K562 (cell line): ENCODE data around the gene LGALS3. TPM values are rescaled to one million over a fixed set of nuclear protein-coding genes. Genes with fewer than 3 reads are reported as not detected.
A peak's percentile ranks its signal among the peaks of the same experiment; 100 is the strongest.

Experiments used
- ARID4B ChIP-seq: sonication (generic); formaldehyde crosslinking; IDR thresholded peaks from 2 replicates; pipeline ENCODE4 v1.8.0; 2022; ENCODE audit warnings: mild to moderate bottlenecking, missing genetic modification reagents
- BCOR ChIP-seq: fragments of 450-650 bp; IDR thresholded peaks from 2 replicates; pipeline ENCODE4 v1.6.1; 2016
- DIDO1 ChIP-seq: fragments of 450-650 bp; IDR thresholded peaks from 2 replicates; pipeline ENCODE4 v1.6.1; 2016; ENCODE audit warnings: low read depth, missing biosample characterization, missing genetic modification characterization
- FOXK1 ChIP-seq: sonication (generic); formaldehyde crosslinking; IDR thresholded peaks from 2 replicates; pipeline ENCODE4 v1.8.0; 2022; ENCODE audit warnings: missing genetic modification reagents, mild to moderate bottlenecking, borderline replicate concordance
- HMGXB4 ChIP-seq: sonication (generic); formaldehyde crosslinking; IDR thresholded peaks from 2 replicates; pipeline ENCODE4 v1.8.1; 2023; ENCODE audit warnings: mild to moderate bottlenecking, missing genetic modification reagents
- MTA3 ChIP-seq: fragments of 450-650 bp; formaldehyde crosslinking; IDR thresholded peaks from 2 replicates; pipeline ENCODE4 v1.6.1; 2017; ENCODE audit warnings: mild to moderate bottlenecking, borderline replicate concordance
- NCOA4 ChIP-seq: fragments of 450-650 bp; IDR thresholded peaks from 2 replicates; pipeline ENCODE4 v1.6.1; 2018; ENCODE audit warnings: mild to moderate bottlenecking; ENCODE audit not compliant: partially characterized antibody
- NCOA6 ChIP-seq: fragments of 450-650 bp; IDR thresholded peaks from 2 replicates; pipeline ENCODE4 v1.6.1; 2017; ENCODE audit warnings: mild to moderate bottlenecking
- NFYB ChIP-seq: IDR thresholded peaks from 2 replicates; pipeline ENCODE4 v1.6.1; 2011; ENCODE audit warnings: mild to moderate bottlenecking, moderate library complexity; ENCODE audit not compliant: insufficient read length; ENCODE audit errors: extremely low read depth
- SMARCB1 ChIP-seq: IDR thresholded peaks from 2 replicates; pipeline ENCODE4 v1.6.1; 2011; ENCODE audit warnings: improper control_type of control experiment, low read depth; ENCODE audit not compliant: insufficient read length
- SMARCC2 ChIP-seq: fragments of 450-650 bp; IDR thresholded peaks from 2 replicates; pipeline ENCODE4 v1.6.1; 2017; ENCODE audit warnings: antibody characterized with exemption, moderate library complexity, mild to moderate bottlenecking, low read depth
- STAT5B ChIP-seq: fragments of 250-450 bp; sonication (Bioruptor Pico); IDR thresholded peaks from 2 replicates; pipeline ENCODE4 v1.8.0; 2021; ENCODE audit warnings: mild to moderate bottlenecking, inconsistent platforms
- TAF7 ChIP-seq: fragments of 450-650 bp; IDR thresholded peaks from 2 replicates; pipeline ENCODE4 v1.6.1; 2016; ENCODE audit warnings: missing genetic modification characterization, missing compliant biosample characterization
- TOE1 ChIP-seq, 2 experiments: fragments of 450-650 bp in 1 of 2; sonication (generic) in 1 of 2; formaldehyde crosslinking in 1 of 2; IDR thresholded peaks; 2 replicates each; pipeline versions ENCODE4 v1.7.1 to v1.8.0; 2016 to 2022; ENCODE audit warnings: borderline replicate concordance in 2 of 2, mild to moderate bottlenecking in 2 of 2, antibody characterized with exemption in 1 of 2, inconsistent platforms in 1 of 2, low read depth in 1 of 2, missing genetic modification reagents in 1 of 2, moderate library complexity in 1 of 2
- ZBTB12 ChIP-seq: fragments of 250-450 bp; sonication (Bioruptor Pico); IDR thresholded peaks from 2 replicates; pipeline ENCODE4 v1.4.0; 2020
- ZNF140 ChIP-seq: fragments of 250-450 bp; sonication (Bioruptor Pico); IDR thresholded peaks from 2 replicates; pipeline ENCODE4 v1.8.0; 2021; ENCODE audit warnings: moderate library complexity, mild to moderate bottlenecking, inconsistent platforms
- ZNF217 ChIP-seq: sonication (generic); formaldehyde crosslinking; IDR thresholded peaks from 2 replicates; pipeline ENCODE4 v1.8.0; 2022; ENCODE audit warnings: mild to moderate bottlenecking, missing genetic modification reagents
- ZNF354B ChIP-seq: fragments of 250-450 bp; sonication (Bioruptor Pico); IDR thresholded peaks from 2 replicates; pipeline ENCODE4 v1.4.0; 2020
- ZNF696 ChIP-seq: fragments of 250-450 bp; sonication (Bioruptor Pico); conservative IDR thresholded peaks from 2 replicates; pipeline ENCODE4 v1.4.0; 2020; ENCODE audit warnings: mild to moderate bottlenecking, moderate library complexity
- ZNF764 ChIP-seq: fragments of 250-450 bp; sonication (Bioruptor Pico); IDR thresholded peaks from 2 replicates; pipeline ENCODE4 v1.4.0; 2020; ENCODE audit warnings: low read depth, mild to moderate bottlenecking, moderate library complexity
- polyA plus RNA-seq, 8 experiments: library from polyadenylated mRNA; depleted of rRNA in 4 of 8; stranded (reverse) in 5 of 8; unstranded in 3 of 8; fragments of >200 nt; fragmentation: Nextera tagmentation in 2 of 8; fragmentation: Illumina TruSeq in 1 of 8; extraction: Ambion mirVana in 2 of 8; extraction: Trizol in 1 of 8; gene quantifications; 2 replicates each; pipeline versions ENCODE4 v1.2.1 to v1.2.3, GENCODE V29; 2011 to 2014; ENCODE audit warnings: inconsistent platforms in 1 of 8, missing spikeins in 1 of 8
- total RNA-seq, 7 experiments: library from RNA; depleted of rRNA in 6 of 7; stranded (reverse); fragments of >200 nt in 6 of 7; fragmentation: Illumina TruSeq in 2 of 7; extraction: Trizol in 2 of 7; gene quantifications; 2 replicates each; pipeline versions ENCODE4 v1.2.1 to v1.2.3, GENCODE V29; 2011 to 2021; ENCODE audit warnings: low replicate concordance in 1 of 7
- TF ChIP-seq, protein P1 (sequence below): sonication (generic); formaldehyde crosslinking; IDR thresholded peaks from 2 replicates; pipeline ENCODE4 v1.9.0; 2022; ENCODE audit warnings: mild to moderate bottlenecking, missing genetic modification reagents

LGALS3 gene
- total and polyA plus RNA-seq, 9 of the 15 experiments (the other 6 are each of a cell fraction or from before 2014, with no cell fraction given), result 0.04 to 1.9 (median 1.1) TPM

GRCh38 chr14:55103005-55103640 lies 25.9 kb upstream of the LGALS3 start (continued):
- TF ChIP-seq ZNF764, result no peak
- TF ChIP-seq TOE1 (IDR thresholded peaks at IDR 0.05; ENCODE audit: borderline replicate concordance), result no peak
- no peak for TF ChIP-seq TOE1 (CRISPR knock-in tag; IDR thresholded peaks at IDR 0.05; ENCODE audit: borderline replicate concordance, low read depth)
- no peak for TF ChIP-seq ZBTB12 (CRISPR knock-in tag)
- no peak for TF ChIP-seq HMGXB4 (CRISPR knock-in tag)
- TF ChIP-seq TAF7, result no peak; the same call in 1 of the 2 replicates
- TF ChIP-seq ARID4B (CRISPR knock-in tag), result no peak
- TF ChIP-seq SMARCC2, result no peak; the same call in 1 of the 2 replicates
- TF ChIP-seq BCOR, result no peak
- TF ChIP-seq STAT5B (CRISPR knock-in tag), result no peak
- TF ChIP-seq NCOA6, result no peak
- no peak for TF ChIP-seq ZNF354B (CRISPR knock-in tag)
- TF ChIP-seq NFYB, result no peak
- TF ChIP-seq MTA3, result peak; percentile 57; the same call in 1 of the 2 replicates
- TF ChIP-seq SMARCB1, result no peak
- TF ChIP-seq, protein P1, sequence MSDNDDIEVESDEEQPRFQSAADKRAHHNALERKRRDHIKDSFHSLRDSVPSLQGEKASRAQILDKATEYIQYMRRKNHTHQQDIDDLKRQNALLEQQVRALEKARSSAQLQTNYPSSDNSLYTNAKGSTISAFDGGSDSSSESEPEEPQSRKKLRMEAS, result peak; percentile 62; the same call in 1 of the 2 replicates
- TF ChIP-seq ZNF217 (CRISPR knock-in tag), result no peak
- no peak for TF ChIP-seq FOXK1 (CRISPR knock-in tag)
- TF ChIP-seq DIDO1 (tag), result no peak
- no peak for TF ChIP-seq ZNF696 (CRISPR knock-in tag)
- TF ChIP-seq ZNF140, result no peak
- TF ChIP-seq NCOA4, result no peak
